DOHH2 (cell line): Measurements from ENCODE around the gene TACC2.

Source experiments
- H3F3A ChIP-seq: fragments of 200-600 bp; sonication (generic), shearing (Covaris generic); 2 replicates; pipeline ENCODE4 v1.6.0; 2016; ENCODE audit warnings: antibody characterized with exemption, mild to moderate bottlenecking; ENCODE audit not compliant: control insufficient read depth, insufficient read depth
- H3K27ac ChIP-seq: fragments of 200-600 bp; sonication (generic); 2 replicates; pipeline ENCODE4 v1.5.1; 2014; ENCODE audit warnings: low read depth, mild to moderate bottlenecking, low read length, moderate library complexity
- H3K27me3 ChIP-seq: fragments of 200-600 bp; sonication (generic); 2 replicates; pipeline ENCODE4 v1.6.1; 2014; ENCODE audit warnings: mild to moderate bottlenecking, low read length, mixed read lengths; ENCODE audit not compliant: control insufficient read depth
- H3K36me3 ChIP-seq: fragments of 200-600 bp; sonication (generic); 2 replicates; pipeline ENCODE4 v1.6.1; 2014; ENCODE audit warnings: mild to moderate bottlenecking, low read length, moderate library complexity, mixed read lengths; ENCODE audit not compliant: control insufficient read depth
- H3K4me1 ChIP-seq: fragments of 200-600 bp; sonication (generic); 2 replicates; pipeline ENCODE4 v1.6.1; 2014; ENCODE audit warnings: mild to moderate bottlenecking, low read length, mixed read lengths; ENCODE audit not compliant: control insufficient read depth
- H3K4me2 ChIP-seq: fragments of 200-600 bp; sonication (generic); 2 replicates; pipeline ENCODE4 v1.6.0; 2014; ENCODE audit warnings: mild to moderate bottlenecking, low read length, moderate library complexity
- H3K4me3 ChIP-seq: fragments of 200-600 bp; sonication (generic); 2 replicates; pipeline ENCODE4 v1.5.1; 2014; ENCODE audit warnings: mild to moderate bottlenecking, low read length, mixed read lengths
- H3K79me2 ChIP-seq: fragments of 200-600 bp; sonication (generic); 2 replicates; pipeline ENCODE4 v1.6.1; 2014; ENCODE audit warnings: mild to moderate bottlenecking, low read length, mixed read lengths; ENCODE audit not compliant: control insufficient read depth
- H3K9me2 ChIP-seq: fragments of 200-600 bp; sonication (generic); replicated peaks from 2 replicates; pipeline ENCODE4 v1.6.1; 2014; ENCODE audit warnings: mild to moderate bottlenecking, low read length, mixed read lengths; ENCODE audit not compliant: control insufficient read depth
- H3K9me3 ChIP-seq: fragments of 200-600 bp; sonication (generic); 2 replicates; pipeline ENCODE4 v1.6.1; 2014; ENCODE audit warnings: antibody characterized with exemption, low read length, mixed read lengths; ENCODE audit not compliant: control insufficient read depth, insufficient read depth
- H4K20me1 ChIP-seq: fragments of 200-600 bp; sonication (generic); 2 replicates; pipeline ENCODE4 v1.6.0; 2014; ENCODE audit warnings: low read depth, mild to moderate bottlenecking, antibody characterized with exemption, low read length, moderate library complexity; ENCODE audit not compliant: control insufficient read depth, insufficient read depth
- EZH2phosphoT487 ChIP-seq: fragments of 200-600 bp; sonication (generic); IDR thresholded peaks from 2 replicates; pipeline ENCODE4 v1.6.1; 2017; ENCODE audit warnings: borderline replicate concordance, mild to moderate bottlenecking, antibody characterized with exemption, low read length, moderate library complexity, mixed read lengths
- TF ChIP-seq, protein P1 (sequence below): fragments of 200-600 bp; sonication (generic); IDR thresholded peaks from one replicate; pipeline ENCODE4 v1.5.1; 2014; ENCODE audit warnings: antibody characterized with exemption, mild to moderate bottlenecking, low read depth, low read length; ENCODE audit not compliant: poor library complexity, severe bottlenecking

Gene TACC2

DNA sequence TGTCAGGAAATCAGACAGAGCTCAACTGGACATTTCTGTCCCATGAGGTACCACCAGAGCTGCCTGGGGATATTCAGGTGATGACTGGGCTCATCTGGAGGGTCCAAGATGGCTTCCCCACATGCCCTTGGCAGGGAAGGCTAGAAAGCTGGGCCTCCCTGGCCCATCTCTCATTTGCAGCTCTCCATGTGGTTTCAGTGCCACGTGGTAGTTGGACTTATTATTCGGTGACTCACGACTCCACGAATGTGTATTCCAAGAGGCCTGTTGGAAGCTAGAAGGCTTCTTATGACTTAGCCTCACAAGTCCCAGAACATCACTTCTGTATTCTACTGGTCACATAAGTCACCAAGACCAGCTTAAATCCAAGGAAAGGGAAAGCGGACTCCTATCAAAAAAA is 36.7 kb upstream of the TACC2 start:
- Histone ChIP-seq H3K4me1 (no peaks in the 10 kb centered on the region), H4K20me1 (no peaks in the 10 kb centered on the region), H3K27ac (no peak overlapping the region), H3K79me2 (no peaks in the 10 kb centered on the region), H3K4me2 (no peak overlapping the region), H3K9me3 (no peaks in the 10 kb centered on the region), H3K4me3 (no peak overlapping the region), H3F3A (peaks cover 3% of the 10 kb centered on the region), H3K27me3 (no peaks in the 10 kb centered on the region), H3K9me2 (no peaks in the 10 kb centered on the region), H3K36me3 (peaks cover 14% of the 10 kb centered on the region)
- TF ChIP-seq, protein P1, sequence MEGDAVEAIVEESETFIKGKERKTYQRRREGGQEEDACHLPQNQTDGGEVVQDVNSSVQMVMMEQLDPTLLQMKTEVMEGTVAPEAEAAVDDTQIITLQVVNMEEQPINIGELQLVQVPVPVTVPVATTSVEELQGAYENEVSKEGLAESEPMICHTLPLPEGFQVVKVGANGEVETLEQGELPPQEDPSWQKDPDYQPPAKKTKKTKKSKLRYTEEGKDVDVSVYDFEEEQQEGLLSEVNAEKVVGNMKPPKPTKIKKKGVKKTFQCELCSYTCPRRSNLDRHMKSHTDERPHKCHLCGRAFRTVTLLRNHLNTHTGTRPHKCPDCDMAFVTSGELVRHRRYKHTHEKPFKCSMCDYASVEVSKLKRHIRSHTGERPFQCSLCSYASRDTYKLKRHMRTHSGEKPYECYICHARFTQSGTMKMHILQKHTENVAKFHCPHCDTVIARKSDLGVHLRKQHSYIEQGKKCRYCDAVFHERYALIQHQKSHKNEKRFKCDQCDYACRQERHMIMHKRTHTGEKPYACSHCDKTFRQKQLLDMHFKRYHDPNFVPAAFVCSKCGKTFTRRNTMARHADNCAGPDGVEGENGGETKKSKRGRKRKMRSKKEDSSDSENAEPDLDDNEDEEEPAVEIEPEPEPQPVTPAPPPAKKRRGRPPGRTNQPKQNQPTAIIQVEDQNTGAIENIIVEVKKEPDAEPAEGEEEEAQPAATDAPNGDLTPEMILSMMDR: no peak
- TF ChIP-seq EZH2phosphoT487: no peak

DNA sequence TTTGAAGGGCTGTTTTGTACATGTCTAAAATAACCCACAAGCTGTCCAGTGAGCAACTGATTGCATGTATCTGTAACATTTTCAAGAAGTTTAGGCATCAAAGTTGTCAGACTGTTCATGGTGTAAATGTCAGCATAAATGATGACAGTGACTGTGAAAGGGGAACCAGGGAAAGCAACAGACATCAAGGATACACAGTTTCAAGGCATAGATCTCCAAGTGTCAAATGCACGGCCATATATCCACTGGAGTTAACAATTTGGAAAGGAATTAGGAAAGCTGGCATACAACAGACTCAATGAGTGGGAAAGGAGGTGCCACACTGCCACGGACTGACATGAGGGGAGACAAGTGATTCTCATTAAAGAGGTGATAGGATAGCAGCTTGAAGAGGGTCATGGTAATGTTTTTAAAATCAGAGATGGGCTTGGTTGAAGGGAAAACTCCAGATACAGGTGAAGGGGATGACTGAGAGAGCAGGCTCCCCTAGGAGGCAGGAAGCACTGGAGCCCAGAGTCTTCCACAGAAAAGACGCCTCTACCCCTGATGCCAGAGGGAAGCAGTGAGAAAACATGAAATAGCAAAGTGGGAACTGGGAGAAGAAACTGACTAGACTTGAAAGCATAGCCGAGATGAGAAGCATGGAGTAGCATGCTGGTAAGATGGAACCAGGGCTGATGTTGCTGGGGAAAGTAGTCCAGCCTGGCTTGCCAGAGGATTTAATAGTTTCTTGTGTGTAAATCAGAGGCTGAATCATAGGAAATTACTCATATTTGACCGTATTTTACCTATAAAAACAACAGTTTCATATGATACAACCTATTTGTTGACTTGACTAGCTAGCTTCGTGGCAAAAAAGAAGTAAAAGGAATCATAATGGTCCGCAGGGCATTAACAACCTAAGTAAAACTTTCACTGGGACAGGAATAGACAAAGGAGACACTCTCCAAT is 32.6 kb upstream of the TACC2 start:
- H3K4me3 ChIP-seq: no peak overlapping the region
- H3K27me3 ChIP-seq: no peaks in the 10 kb centered on the region
- peaks cover 44% of the 10 kb centered on the region for H3K36me3 ChIP-seq
- H3K4me1 ChIP-seq: no peaks in the 10 kb centered on the region
- no peaks in the 10 kb centered on the region for H3K79me2 ChIP-seq
- H3F3A ChIP-seq: no peaks in the 10 kb centered on the region; the same call in 1 of the 2 replicates
- no peaks in the 10 kb centered on the region for H3K9me2 ChIP-seq
- H3K9me3 ChIP-seq: no peaks in the 10 kb centered on the region
- no peak overlapping the region for H3K27ac ChIP-seq
- H4K20me1 ChIP-seq: no peaks in the 10 kb centered on the region
- TF ChIP-seq EZH2phosphoT487: no peak
- TF ChIP-seq, protein P1: no peak
- H3K4me2 ChIP-seq: no peak overlapping the region

DNA sequence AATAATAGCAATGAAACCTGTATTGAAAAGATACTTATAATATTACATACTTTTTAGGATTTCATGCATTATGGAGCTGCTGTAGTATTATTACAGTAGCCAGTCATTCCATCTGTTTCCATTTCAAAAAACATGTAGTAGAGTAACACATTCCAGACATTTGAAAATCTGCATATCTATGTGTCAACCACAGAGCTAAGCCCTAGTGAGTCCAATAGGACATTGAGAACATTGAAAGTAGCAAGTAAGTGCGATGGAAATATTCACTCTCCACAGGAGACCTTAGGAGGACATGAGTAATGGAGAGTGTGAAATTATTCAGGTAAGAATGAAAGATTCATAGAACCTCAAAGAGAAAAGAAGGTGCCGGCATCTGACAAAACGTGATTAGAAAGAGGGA is 29.3 kb upstream of the TACC2 start:
- Histone ChIP-seq H3K27ac (no peak overlapping the region), H3K4me2 (no peak overlapping the region), H3K79me2 (no peaks in the 10 kb centered on the region), H3K9me3 (no peaks in the 10 kb centered on the region), H3F3A (no peaks in the 10 kb centered on the region), H3K9me2 (no peaks in the 10 kb centered on the region), H3K27me3 (no peaks in the 10 kb centered on the region), H3K4me1 (no peaks in the 10 kb centered on the region), H3K4me3 (no peak overlapping the region), H4K20me1 (no peaks in the 10 kb centered on the region), H3K36me3 (peaks cover 52% of the 10 kb centered on the region)
- no peak for TF ChIP-seq EZH2phosphoT487
- TF ChIP-seq, protein P1: no peak
